ENCODE measurements around the gene POR. TPM values are rescaled to one million over a fixed set of nuclear protein-coding genes. Genes with fewer than 3 reads are reported as not detected.
"Not testable (repeated sequence)": the region's sequence is repeated elsewhere in the genome, so short reads cannot be mapped to it uniquely, and the experiment has no call there.

Gene POR
- total RNA-seq, 1 experiment from 2014 or later = 45.1 TPM

- no peak for TF ChIP-seq CTCF (IDR thresholded peaks at IDR 0.05; ENCODE audit: unreplicated experiment)
- POLR2A ChIA-PET = interaction anchor here (0.9 kb wide), 1 partner anchor 10 kb away, joined by 3 read pairs; no protein-coding TSS in a partner anchor
- no peaks in the 10 kb centered on the region for H3K27me3 Mint-ChIP-seq (ENCODE audit: insufficient read depth, unreplicated experiment)
- no peak overlapping the region for H3K27ac Mint-ChIP-seq (ENCODE audit: low read depth, unreplicated experiment)
- CTCF ChIA-PET = interaction anchor here (1.2 to 3.5 kb wide), 2 partner anchors 9 to 122 kb away, joined by 3 to 17 read pairs; no protein-coding TSS in a partner anchor
- no TSS peak for BruUV-seq (replicated peaks)
- no peak overlapping the region for H3K4me3 Mint-ChIP-seq (ENCODE audit: unreplicated experiment)
- no peaks in the 10 kb centered on the region for H3K4me1 Mint-ChIP-seq (ENCODE audit: insufficient read depth, unreplicated experiment)
- H3K9me3 Mint-ChIP-seq (ENCODE audit: unreplicated experiment) = no peaks in the 10 kb centered on the region
- intact Hi-C loops (cut with micrococcal nuclease) = no loop called here
- DNase-seq (ENCODE audit: unreplicated experiment) = no peak
- H3K36me3 Mint-ChIP-seq (ENCODE audit: insufficient read depth, unreplicated experiment) = peaks cover 48% of the 10 kb centered on the region
Observed at GRCh38 chr7:76011442-76011861, 96.5 kb downstream of the POR start.

- Mint-ChIP-seq H3K27ac (ENCODE audit: low read depth, unreplicated experiment) (no peak overlapping the region), H3K36me3 (ENCODE audit: insufficient read depth, unreplicated experiment) (peaks cover 49% of the 10 kb centered on the region), H3K4me1 (ENCODE audit: insufficient read depth, unreplicated experiment) (no peaks in the 10 kb centered on the region), H3K4me3 (ENCODE audit: unreplicated experiment) (no peak overlapping the region), H3K27me3 (ENCODE audit: insufficient read depth, unreplicated experiment) (no peaks in the 10 kb centered on the region), H3K9me3 (ENCODE audit: unreplicated experiment) (no peaks in the 10 kb centered on the region)
- CTCF ChIA-PET = interaction anchor here (0.6 to 0.8 kb wide), 2 partner anchors 11 to 150 kb away, joined by 3 to 4 read pairs; no protein-coding TSS in a partner anchor
- no peak for TF ChIP-seq CTCF (IDR thresholded peaks at IDR 0.05; ENCODE audit: unreplicated experiment)
- BruUV-seq (replicated peaks) = no TSS peak
- no peak for DNase-seq (ENCODE audit: unreplicated experiment)
- POLR2A ChIA-PET = no interaction called here
- intact Hi-C loops (cut with micrococcal nuclease) = no loop called here
Observed at GRCh38 chr7:76016191-76016947, 101.4 kb downstream of the POR start.

GRCh38 chr7:76018520-76018919 lies 103.6 kb downstream of the POR start:
- POLR2A ChIA-PET; intact Hi-C loops (cut with micrococcal nuclease); DNase-seq (ENCODE audit: unreplicated experiment); H3K27me3 Mint-ChIP-seq (ENCODE audit: insufficient read depth, unreplicated experiment); BruUV-seq (replicated peaks); H3K4me3 Mint-ChIP-seq (ENCODE audit: unreplicated experiment); H3K27ac Mint-ChIP-seq (ENCODE audit: low read depth, unreplicated experiment); H3K9me3 Mint-ChIP-seq (ENCODE audit: unreplicated experiment); H3K4me1 Mint-ChIP-seq (ENCODE audit: insufficient read depth, unreplicated experiment): not testable (repeated sequence)
- CTCF ChIA-PET = interaction anchor here (0.9 to 5.7 kb wide), 4 partner anchors 13 to 153 kb away, joined by 3 to 45 read pairs (median 6); partner anchors contain the start of gene POR
- H3K36me3 Mint-ChIP-seq (ENCODE audit: insufficient read depth, unreplicated experiment) = peaks cover 37% of the 10 kb centered on the region

GRCh38 chr7:76020031-76020714 lies 105.2 kb downstream of the POR start:
- peak; percentile 81 for TF ChIP-seq CTCF (IDR thresholded peaks at IDR 0.05; ENCODE audit: unreplicated experiment)
- BruUV-seq (replicated peaks) = no TSS peak
- H3K27ac Mint-ChIP-seq (ENCODE audit: low read depth, unreplicated experiment) = no peak overlapping the region
- H3K9me3 Mint-ChIP-seq (ENCODE audit: unreplicated experiment) = no peaks in the 10 kb centered on the region
- ChIA-PET POLR2A (interaction anchor here (1.2 kb wide), 2 partner anchors 10 to 154 kb away, joined by 4 to 5 read pairs; no protein-coding TSS in a partner anchor), CTCF (interaction anchor here (0.6 to 5.7 kb wide), 33 partner anchors 8 to 414 kb away, joined by 3 to 45 read pairs (median 4); partner anchors contain the start of genes MDH2 and STYXL1)
- H3K4me3 Mint-ChIP-seq (ENCODE audit: unreplicated experiment) = no peak overlapping the region
- H3K27me3 Mint-ChIP-seq (ENCODE audit: insufficient read depth, unreplicated experiment) = no peaks in the 10 kb centered on the region
- H3K4me1 Mint-ChIP-seq (ENCODE audit: insufficient read depth, unreplicated experiment) = no peaks in the 10 kb centered on the region
- peak; percentile 74 for DNase-seq (ENCODE audit: unreplicated experiment)
- peaks cover 38% of the 10 kb centered on the region for H3K36me3 Mint-ChIP-seq (ENCODE audit: insufficient read depth, unreplicated experiment)
- intact Hi-C loops (cut with micrococcal nuclease) = loop anchor here (1.0 kb wide), 2 partner anchors 154 to 244 kb away; no protein-coding TSS in a partner anchor
